Tibial nerve (tissue), 4 donors: ENCODE data around the gene CAPN12. TPM values are rescaled to one million over a fixed set of nuclear protein-coding genes. Genes with fewer than 3 reads are reported as not detected.

ENCODE experiments used
- DNase-seq, 2 donors: peaks; one replicate each; pipeline ENCODE4 v3.0.0-alpha.2; 2019; ENCODE audit warnings: low spot score in 2 of 2
- H3K27ac ChIP-seq, 4 donors: fragments of 200-600 bp; sonication (generic) in 3 of 4; one replicate each; pipeline ENCODE4 v1.5.1; 2017 to 2019; ENCODE audit warnings: mild to moderate bottlenecking in 1 of 4
- H3K27me3 ChIP-seq, 2 donors: fragments of 200-600 bp; sonication (generic) in 1 of 2; one replicate each; pipeline versions ENCODE4 v1.5.1 to v1.6.0; 2017 to 2019
- H3K36me3 ChIP-seq, 3 donors: fragments of 200-600 bp; sonication (generic); one replicate each; pipeline ENCODE4 v1.5.1; 2018 to 2019
- H3K4me1 ChIP-seq, 4 donors: fragments of 200-600 bp; sonication (generic) in 3 of 4; one replicate each; pipeline ENCODE4 v1.5.1; 2017 to 2019
- H3K4me3 ChIP-seq, 4 donors: fragments of 200-600 bp; sonication (generic) in 3 of 4; one replicate each; pipeline ENCODE4 v1.5.1; 2017 to 2019; ENCODE audit warnings: mild to moderate bottlenecking in 1 of 4, moderate library complexity in 1 of 4
- H3K9me3 ChIP-seq, 4 donors: fragments of 200-600 bp; sonication (generic) in 3 of 4; one replicate each; pipeline ENCODE4 v1.5.1; 2017 to 2019
- EP300 ChIP-seq, 2 donors: sonication (generic); formaldehyde crosslinking; IDR thresholded peaks; one replicate each; pipeline ENCODE4 v1.6.1; 2017; ENCODE audit warnings: antibody characterized with exemption in 2 of 2, mild to moderate bottlenecking in 1 of 2
- POLR2A ChIP-seq, 2 donors: fragments of 450-650 bp; IDR thresholded peaks; one replicate each; pipeline ENCODE4 v1.6.1; 2017; ENCODE audit warnings: antibody characterized with exemption in 2 of 2, mild to moderate bottlenecking in 2 of 2, moderate library complexity in 2 of 2
- WGBS, 2 donors: methylation state at CpG; one replicate each; pipeline ENCODE4 v1.1.5; 2018; 5-methylcytosine and 5-hydroxymethylcytosine counted together
- total RNA-seq, 4 donors: library from RNA; depleted of rRNA; stranded (reverse); fragments of >200 nt; gene quantifications; one replicate each; pipeline ENCODE4 v1.1.0, GENCODE V29; 2016
- TF ChIP-seq, protein P1 (sequence below), 5 experiments: fragments of 200-600 bp in 3 of 5; fragments of 450-650 bp in 2 of 5; sonication (generic) in 3 of 5; IDR thresholded peaks; one replicate each; pipeline ENCODE4 v1.5.1; 2016 to 2019; ENCODE audit warnings: antibody characterized with exemption in 5 of 5, mild to moderate bottlenecking in 3 of 5, moderate library complexity in 2 of 5

The CAPN12 gene
- total RNA-seq, 4 donors from 2014 or later = 3.5 to 5.7 (median 4.8) TPM

DNA sequence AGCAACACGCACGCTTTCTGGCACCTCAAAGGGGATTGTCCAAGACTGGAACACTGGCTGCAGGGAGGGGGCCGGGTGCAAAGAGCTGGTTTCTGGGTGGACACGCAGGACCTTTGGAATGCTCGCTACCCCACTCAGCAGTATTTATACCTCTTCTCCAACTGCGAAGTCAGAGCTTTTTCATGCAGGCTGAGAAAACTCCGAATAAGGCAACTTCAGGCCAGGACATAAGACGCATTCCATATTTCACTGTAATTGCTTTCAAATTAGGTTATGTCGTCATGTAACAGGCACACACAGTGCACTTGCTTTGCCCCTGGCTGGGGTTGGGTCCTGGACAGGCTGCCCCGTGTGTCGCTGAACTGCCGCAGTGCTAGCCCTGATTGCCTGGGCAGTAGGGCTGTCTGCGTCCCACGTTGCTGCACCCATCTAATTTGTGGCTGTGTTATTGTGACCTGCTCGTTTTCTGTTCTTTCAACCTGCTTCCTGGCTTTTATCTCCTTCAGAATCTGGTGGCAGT lies 52.3 kb downstream of the CAPN12 start:
- no peaks in the 10 kb centered on the region for H3K27me3 ChIP-seq
- peak in 1 of 2 donors; percentile 71 for TF ChIP-seq EP300 (IDR thresholded peaks at IDR 0.05)
- no peak for TF ChIP-seq POLR2A (IDR thresholded peaks at IDR 0.05)
- TF ChIP-seq, protein P1, sequence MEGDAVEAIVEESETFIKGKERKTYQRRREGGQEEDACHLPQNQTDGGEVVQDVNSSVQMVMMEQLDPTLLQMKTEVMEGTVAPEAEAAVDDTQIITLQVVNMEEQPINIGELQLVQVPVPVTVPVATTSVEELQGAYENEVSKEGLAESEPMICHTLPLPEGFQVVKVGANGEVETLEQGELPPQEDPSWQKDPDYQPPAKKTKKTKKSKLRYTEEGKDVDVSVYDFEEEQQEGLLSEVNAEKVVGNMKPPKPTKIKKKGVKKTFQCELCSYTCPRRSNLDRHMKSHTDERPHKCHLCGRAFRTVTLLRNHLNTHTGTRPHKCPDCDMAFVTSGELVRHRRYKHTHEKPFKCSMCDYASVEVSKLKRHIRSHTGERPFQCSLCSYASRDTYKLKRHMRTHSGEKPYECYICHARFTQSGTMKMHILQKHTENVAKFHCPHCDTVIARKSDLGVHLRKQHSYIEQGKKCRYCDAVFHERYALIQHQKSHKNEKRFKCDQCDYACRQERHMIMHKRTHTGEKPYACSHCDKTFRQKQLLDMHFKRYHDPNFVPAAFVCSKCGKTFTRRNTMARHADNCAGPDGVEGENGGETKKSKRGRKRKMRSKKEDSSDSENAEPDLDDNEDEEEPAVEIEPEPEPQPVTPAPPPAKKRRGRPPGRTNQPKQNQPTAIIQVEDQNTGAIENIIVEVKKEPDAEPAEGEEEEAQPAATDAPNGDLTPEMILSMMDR (IDR thresholded peaks at IDR 0.05) = no peak
- 22 to 36% methylated on average over 15 of the region's 15 CpGs for WGBS, 2 donors
- no peaks in the 10 kb centered on the region for H3K36me3 ChIP-seq
- H3K27ac ChIP-seq = peak overlapping the region; percentile 78 to 96 (median 88)
- DNase-seq = no peak
- peaks cover 0 to 99% (median 66%) of the 10 kb centered on the region in 4 donors for H3K4me1 ChIP-seq
- no peak overlapping the region for H3K4me3 ChIP-seq
- no peaks in the 10 kb centered on the region for H3K9me3 ChIP-seq

GRCh38 chr19:38690832-38691231 lies 53.4 kb downstream of the CAPN12 start:
- Histone ChIP-seq H3K27me3 (no peaks in the 10 kb centered on the region), H3K36me3 (no peaks in the 10 kb centered on the region), H3K4me3 (no peak overlapping the region), H3K27ac (peak overlapping the region; percentile 78 to 96 (median 88)), H3K9me3 (no peaks in the 10 kb centered on the region), H3K4me1 (peaks cover 0 to 99% (median 70%) of the 10 kb centered on the region in 4 donors)
- TF ChIP-seq EP300 (IDR thresholded peaks at IDR 0.05) (no peak), POLR2A (IDR thresholded peaks at IDR 0.05) (no peak)
- TF ChIP-seq, protein P1 (IDR thresholded peaks at IDR 0.05) = no peak
- DNase-seq = no peak
- WGBS, 2 donors = 66 to 68% methylated on average over 7 of the region's 7 CpGs

- Histone ChIP-seq H3K4me1 (peaks cover 0 to 99% (median 72%) of the 10 kb centered on the region in 4 donors), H3K27ac (peak overlapping the region in 3 of 4 donors; percentile 83 to 96 (median 92))
- 84 to 89% methylated on average over 14 of the region's 14 CpGs for WGBS, 2 donors
Observed at GRCh38 chr19:38690146-38690545, 54.1 kb downstream of the CAPN12 start.

DNA sequence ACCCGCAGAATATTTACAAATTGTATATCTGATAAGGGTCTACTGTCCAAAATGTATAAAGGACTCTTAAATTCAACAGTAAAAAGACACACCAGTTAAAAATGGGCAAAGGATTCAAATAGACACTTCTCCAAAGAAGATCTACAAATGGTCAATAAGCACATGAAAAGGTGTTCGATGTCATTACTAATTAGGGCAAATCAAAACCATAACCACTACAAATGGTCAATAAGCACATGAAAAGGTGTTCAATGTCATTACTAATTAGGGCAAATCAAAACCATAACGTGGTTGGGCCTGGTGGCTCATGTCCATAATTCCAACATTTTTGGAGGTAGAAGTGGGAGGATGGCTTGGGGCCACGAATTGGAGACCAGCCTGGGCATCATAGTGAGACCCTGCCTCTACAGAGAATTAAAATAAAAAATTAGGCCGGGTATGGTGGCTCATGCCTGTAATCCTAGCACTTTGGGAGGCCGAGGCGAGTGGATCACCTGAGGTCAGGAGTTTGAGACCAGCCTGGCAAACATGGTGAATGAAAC lies 56.4 kb downstream of the CAPN12 start:
- DNase-seq = no peak
- Histone ChIP-seq H3K4me1 (peaks cover 0 to 99% (median 74%) of the 10 kb centered on the region in 4 donors), H3K27me3 (no peaks in the 10 kb centered on the region), H3K27ac (peak overlapping the region in 3 of 4 donors; percentile 22 to 96 (median 27)), H3K4me3 (no peak overlapping the region), H3K9me3 (no peaks in the 10 kb centered on the region), H3K36me3 (no peaks in the 10 kb centered on the region)
- TF ChIP-seq EP300 (IDR thresholded peaks at IDR 0.05) (no peak), POLR2A (IDR thresholded peaks at IDR 0.05) (no peak)
- TF ChIP-seq, protein P1 (IDR thresholded peaks at IDR 0.05) = no peak
- WGBS, 2 donors = 91 to 92% methylated on average over 7 of the region's 7 CpGs

More at GRCh38 chr19:38690146-38690545, 54.1 kb downstream of the CAPN12 start:
- Histone ChIP-seq H3K4me3 (no peak overlapping the region), H3K36me3 (no peaks in the 10 kb centered on the region), H3K9me3 (no peaks in the 10 kb centered on the region), H3K27me3 (no peaks in the 10 kb centered on the region)
- TF ChIP-seq EP300 (IDR thresholded peaks at IDR 0.05) (no peak), POLR2A (IDR thresholded peaks at IDR 0.05) (no peak)
- TF ChIP-seq, protein P1 (IDR thresholded peaks at IDR 0.05) = no peak
- DNase-seq = no peak

- Histone ChIP-seq H3K27ac (peak overlapping the region; percentile 73 to 95 (median 88)), H3K4me1 (peaks cover 0 to 99% (median 71%) of the 10 kb centered on the region in 4 donors), H3K4me3 (no peak overlapping the region), H3K36me3 (peaks cover 0 to 4% (median 0%) of the 10 kb centered on the region in 3 donors), H3K27me3 (no peaks in the 10 kb centered on the region), H3K9me3 (no peaks in the 10 kb centered on the region)
- DNase-seq = no peak
- 66 to 73% methylated on average over 5 of the region's 5 CpGs for WGBS, 2 donors
- TF ChIP-seq POLR2A (IDR thresholded peaks at IDR 0.05) = no peak
- TF ChIP-seq, protein P1 (IDR thresholded peaks at IDR 0.05) = no peak
- TF ChIP-seq EP300 (IDR thresholded peaks at IDR 0.05) = no peak
Observed at GRCh38 chr19:38686530-38686888, 57.8 kb downstream of the CAPN12 start.
